NCI-H1092 treated with DMSO at 0.1 percent for 48 hours (cell line): ENCODE data around the gene TAF9B.
A peak's percentile ranks its signal among the peaks of the same experiment; 100 is the strongest.
"Not testable (repeated sequence)": the region's sequence is repeated elsewhere in the genome, so short reads cannot be mapped to it uniquely, and the experiment has no call there.

Experiments
- DNase-seq: peaks from one replicate; lab custom pipeline; 2025; lab: John Stamatoyannopoulos, UW

TAF9B gene

GRCh38 chrX:78116365-78116764 is 23.1 kb downstream of the TAF9B start:
- no peak for DNase-seq

DNA sequence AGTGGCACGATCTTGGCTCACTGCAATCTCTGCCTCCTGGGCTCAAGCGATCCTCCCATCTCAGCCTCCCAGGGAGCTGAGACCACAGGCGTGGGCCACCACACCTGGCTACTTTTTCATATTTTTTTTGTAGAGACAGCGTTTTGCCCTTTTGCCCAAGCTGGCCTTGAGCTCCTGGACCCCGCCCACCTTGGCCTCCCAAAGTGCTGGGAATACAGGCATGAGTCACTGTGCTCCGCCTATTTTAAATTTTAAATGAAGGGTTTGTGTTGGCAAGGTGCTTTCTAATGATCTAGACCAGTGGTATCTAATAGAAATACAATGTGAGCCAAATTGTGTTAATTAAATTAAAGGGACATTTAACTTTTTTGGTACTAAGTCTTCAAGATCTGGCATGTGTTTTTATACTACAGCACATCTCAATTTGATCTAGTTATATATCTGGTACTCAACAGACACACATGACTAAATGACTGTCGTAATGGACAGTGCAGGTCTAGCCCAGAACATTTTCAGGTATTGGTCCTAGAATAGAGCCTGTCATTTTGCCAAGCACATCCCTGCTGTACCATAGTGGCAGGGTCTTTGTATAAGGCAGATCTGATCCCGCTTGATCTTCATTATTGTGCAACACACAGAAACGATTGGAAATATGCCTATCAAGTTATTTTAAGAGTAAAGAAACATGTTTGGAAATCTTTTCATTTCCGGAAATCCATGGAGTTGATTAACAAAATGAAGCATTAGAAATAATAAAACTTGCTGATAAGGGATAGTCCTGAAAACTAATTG is 28.1 kb downstream of the TAF9B start:
- no peak for DNase-seq

- no peak for DNase-seq
Observed at GRCh38 chrX:78109458-78109857, 30.0 kb downstream of the TAF9B start.

- DNase-seq: no peak
Observed at GRCh38 chrX:78106651-78106986, 32.8 kb downstream of the TAF9B start.

DNA sequence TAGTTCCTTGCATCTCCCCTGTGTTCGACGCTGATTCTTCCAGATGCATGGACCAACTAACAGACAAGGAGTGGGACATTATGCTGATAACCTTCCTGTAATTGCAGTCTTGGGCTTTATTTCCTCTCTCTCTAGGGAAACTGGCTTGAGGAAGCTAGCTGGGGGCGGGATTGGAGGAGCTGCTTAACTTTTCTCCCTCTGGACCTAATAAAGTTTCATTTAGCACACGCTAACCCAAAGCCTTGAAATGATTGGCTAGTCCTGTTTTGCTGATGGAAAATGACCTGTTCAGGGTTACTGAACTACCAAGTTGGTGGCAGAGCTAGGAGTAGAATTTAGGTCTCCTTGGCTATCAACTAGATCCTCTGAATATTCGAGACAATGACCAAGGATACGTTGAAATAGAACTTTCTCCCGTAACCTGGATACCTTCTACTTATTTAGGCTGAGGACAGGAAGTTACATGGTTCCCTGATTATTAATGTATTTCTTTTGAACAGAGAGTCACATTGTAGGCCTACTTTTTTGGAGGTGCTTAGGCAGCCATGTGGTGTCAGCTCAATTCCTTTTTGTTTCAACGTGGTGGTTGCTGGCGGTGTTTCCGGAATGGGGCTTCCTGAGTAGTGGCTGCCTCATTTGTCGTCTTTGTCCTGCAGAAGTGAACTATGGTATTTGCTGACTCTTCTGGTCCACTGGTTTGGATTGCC is 33.4 kb downstream of the TAF9B start:
- DNase-seq: no peak

DNA sequence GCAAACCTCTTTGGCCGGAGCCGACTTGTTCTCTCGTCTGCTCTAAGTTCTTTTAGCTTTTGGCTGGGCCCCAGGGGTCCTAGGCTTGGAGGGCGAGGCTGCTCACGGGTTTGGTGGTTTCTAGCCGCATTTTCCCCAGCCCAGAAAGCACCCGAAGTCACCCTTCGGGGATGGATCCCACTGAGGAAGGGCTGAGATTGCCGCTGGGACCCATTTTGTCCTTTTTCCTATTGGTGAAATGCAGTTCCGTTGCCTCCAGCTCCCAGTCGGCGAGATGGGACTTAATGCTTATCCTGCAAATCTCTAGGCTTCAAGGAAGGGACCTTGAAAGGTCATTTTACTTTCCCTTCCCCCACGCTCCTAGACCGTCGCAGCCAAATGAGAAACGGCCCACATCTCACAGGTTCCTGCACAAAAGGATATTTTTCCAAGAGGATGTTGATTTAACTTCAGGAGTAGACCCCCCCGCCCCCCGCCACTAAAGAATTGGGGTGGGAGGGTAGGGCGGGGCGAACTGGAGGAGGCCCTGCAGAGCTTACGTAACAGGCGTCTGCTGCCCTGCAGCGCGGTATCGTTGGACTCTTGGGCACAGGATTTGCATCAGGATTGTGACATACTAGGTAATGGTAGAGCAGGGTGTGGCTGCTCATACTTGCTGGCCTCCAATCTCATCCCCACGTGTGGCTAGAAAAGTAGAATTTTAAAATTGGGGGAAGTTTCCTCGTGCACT is 34.8 kb downstream of the TAF9B start:
- peak; percentile 38 for DNase-seq

- DNase-seq: peak; percentile 96
Observed at GRCh38 chrX:78103623-78104446, 35.6 kb downstream of the TAF9B start, which contains the start of gene PGK1. Gene PGK1, plus strand, starts transcription at chrX:78104248. Its CDS starts 93 bp downstream, at chrX:78104341.

GRCh38 chrX:78103001-78103622 is 36.3 kb downstream of the TAF9B start:
- DNase-seq: no peak

GRCh38 chrX:78102091-78102490 is 37.4 kb downstream of the TAF9B start:
- DNase-seq: no peak

DNA sequence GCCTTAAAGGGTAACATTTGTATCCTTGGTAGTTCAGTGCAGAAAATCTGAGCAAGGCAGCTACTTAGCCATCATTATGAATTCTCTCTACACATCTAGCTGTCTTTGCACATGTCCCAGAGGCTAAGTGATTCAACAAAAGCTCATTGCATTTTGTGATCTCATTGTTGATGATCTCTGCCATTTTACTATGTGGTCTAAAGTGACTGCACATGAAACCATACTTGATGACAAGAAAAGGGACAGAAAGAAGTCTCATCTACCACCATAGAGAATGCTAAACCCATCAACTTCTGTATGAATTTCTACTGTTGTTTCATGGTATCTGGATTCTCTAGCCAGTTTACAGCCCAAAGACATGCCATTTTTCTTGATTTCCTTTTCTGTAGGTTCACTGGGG is 41.3 kb downstream of the TAF9B start:
- no peak for DNase-seq

DNA sequence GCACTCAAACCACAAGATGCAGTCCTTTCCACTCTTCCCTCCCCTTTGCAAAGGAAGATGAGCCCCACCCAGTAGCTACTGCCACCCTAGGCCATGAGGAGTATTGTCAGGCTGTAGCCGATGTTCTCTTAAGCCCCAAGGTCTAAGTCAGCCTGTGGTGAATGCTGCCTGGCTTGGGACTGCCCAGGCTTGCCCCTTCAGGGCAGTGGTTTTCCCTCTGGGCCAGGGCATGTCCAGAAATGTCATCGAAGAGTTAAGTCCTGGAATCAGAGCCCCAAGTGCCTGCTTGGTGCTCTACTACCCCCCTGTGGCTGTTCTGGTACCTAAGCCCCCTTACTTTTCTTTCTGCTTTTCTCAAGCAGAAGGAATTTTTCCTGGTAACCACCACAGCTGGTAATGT is 47.2 kb downstream of the TAF9B start:
- no peak for DNase-seq

GRCh38 chrX:78081413-78081812 is 58.0 kb downstream of the TAF9B start:
- not testable (repeated sequence) for DNase-seq
